Activated naive CD4-positive, alpha-beta T cell treated with anti-CD3 and anti-CD28 coated beads for 36 hours (primary cell): ENCODE data around the gene HK2. TPM values are rescaled to one million over a fixed set of nuclear protein-coding genes. Genes with fewer than 3 reads are reported as not detected.

Source experiments
- CTCF ChIA-PET: fragments of 350-600 bp; sonication (Branson Sonifier 250); formaldehyde crosslinking; loops from one replicate; lab custom pipeline; 2021; ENCODE audit warnings: antibody characterized with exemption; lab: Charles Lee
- DNase-seq: peaks from one replicate; pipeline ENCODE4 v3.0.0-alpha.2; 2020
- H3K27ac Mint-ChIP-seq: one replicate; pipeline ENCODE4 v1.8.0; 2021; ENCODE audit warnings: mild to moderate bottlenecking, mixed read lengths
- H3K27me3 Mint-ChIP-seq: one replicate; pipeline ENCODE4 v1.8.0; 2021; ENCODE audit warnings: low read depth, mixed read lengths
- H3K36me3 Mint-ChIP-seq: one replicate; pipeline ENCODE4 v1.8.0; 2021; ENCODE audit warnings: low read depth, mixed read lengths
- H3K4me1 Mint-ChIP-seq: one replicate; pipeline ENCODE4 v1.8.0; 2021; ENCODE audit warnings: low read depth, mixed read lengths
- H3K4me3 Mint-ChIP-seq: one replicate; pipeline ENCODE4 v1.8.0; 2021; ENCODE audit warnings: mild to moderate bottlenecking, moderate library complexity, mixed read lengths
- H3K9me3 Mint-ChIP-seq: one replicate; pipeline ENCODE4 v1.8.0; 2021; ENCODE audit warnings: mixed read lengths
- intact Hi-C: fragments of 100-400 bp; cut with micrococcal nuclease; formaldehyde crosslinking; loops from one replicate; pipeline ENCODE4 v1.15.1; 2023
- total RNA-seq, 2 experiments: library from RNA; stranded (reverse); gene quantifications; one replicate each; pipeline ENCODE4 v1.2.3, GENCODE V29; 2021

The HK2 gene
- total RNA-seq, 2 experiments from 2014 or later: 37.9 to 38.7 TPM

DNA sequence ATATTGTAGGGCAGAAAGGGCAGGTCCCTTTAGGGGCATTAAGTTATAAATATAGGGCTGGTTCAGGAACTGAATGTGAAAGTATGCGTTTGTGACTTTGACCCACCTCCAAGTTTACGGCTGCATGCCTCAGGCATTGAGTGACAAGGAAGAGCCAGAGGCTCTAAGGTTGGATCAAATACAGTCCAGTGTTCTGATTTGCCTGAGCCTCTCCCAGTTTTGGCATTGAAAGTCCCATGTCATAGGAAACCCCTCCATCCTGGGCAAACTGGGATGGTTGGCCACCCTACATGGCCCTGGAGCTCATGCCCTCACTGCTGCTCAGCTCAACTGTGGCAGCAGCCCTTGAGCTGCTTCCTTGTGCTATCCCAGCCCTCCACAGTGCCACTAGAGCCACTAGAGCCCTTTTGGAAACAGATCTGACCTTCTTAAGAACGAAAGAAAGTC, 29.9 kb downstream of the HK2 start:
- intact Hi-C loops: no loop called here
- Mint-ChIP-seq H3K27ac (no peak overlapping the region), H3K4me1 (peaks cover 31% of the 10 kb centered on the region), H3K4me3 (no peak overlapping the region), H3K36me3 (peaks cover 31% of the 10 kb centered on the region), H3K27me3 (no peaks in the 10 kb centered on the region), H3K9me3 (no peaks in the 10 kb centered on the region)
- no peak for DNase-seq
- CTCF ChIA-PET: no interaction called here

DNA sequence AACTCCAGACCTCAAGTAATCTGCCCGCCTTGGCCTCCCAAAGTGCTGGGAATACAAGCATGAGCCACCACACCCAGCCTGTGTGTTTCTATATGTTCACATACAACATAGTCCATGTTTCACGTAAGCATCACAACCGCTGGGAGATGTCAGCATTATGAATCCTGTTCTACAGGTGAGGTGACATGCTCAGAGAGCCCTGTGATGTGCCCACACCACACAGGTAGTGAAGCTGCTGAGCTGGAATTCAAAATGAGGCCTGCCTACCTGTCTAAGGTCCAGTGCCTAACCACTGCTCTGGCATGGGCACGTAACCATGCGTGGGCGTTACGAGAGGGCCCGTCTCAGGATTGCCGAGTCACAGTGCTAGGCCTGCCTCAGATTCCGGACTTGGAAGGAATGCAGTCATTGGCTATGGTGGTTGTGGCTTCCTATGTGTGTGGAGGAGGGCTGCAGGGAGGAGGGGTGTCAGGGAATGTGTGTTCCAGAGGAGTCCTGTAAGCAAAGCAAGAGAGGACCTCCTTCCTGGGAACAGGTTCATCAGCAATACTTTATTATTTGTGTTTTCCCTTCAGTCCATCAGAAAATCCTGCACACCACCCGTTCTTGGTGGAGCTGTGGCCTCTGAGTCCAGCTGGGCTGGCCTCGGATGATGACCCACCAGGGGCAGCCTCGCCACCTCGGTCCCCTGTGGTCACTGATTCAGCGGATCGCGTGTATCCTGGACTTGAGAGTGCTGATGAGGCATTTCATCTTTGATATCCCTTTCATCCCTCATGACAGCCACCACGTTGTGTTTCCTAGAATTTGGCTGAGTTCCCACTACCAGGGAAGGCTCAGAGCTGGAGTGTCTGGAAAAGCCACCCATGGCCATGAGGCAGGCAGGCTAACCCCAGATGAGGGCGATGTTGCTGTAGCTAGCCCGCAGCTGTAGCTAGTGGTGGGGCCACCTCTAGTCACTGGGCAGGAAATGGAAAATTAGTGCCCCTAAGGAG, 31.1 kb downstream of the HK2 start:
- Mint-ChIP-seq H3K27me3 (no peaks in the 10 kb centered on the region), H3K36me3 (peaks cover 38% of the 10 kb centered on the region), H3K27ac (no peak overlapping the region), H3K9me3 (no peaks in the 10 kb centered on the region), H3K4me1 (peaks cover 31% of the 10 kb centered on the region), H3K4me3 (no peak overlapping the region)
- intact Hi-C loops: no loop called here
- DNase-seq: no peak
- CTCF ChIA-PET: interaction anchor here (1.0 kb wide), 1 partner anchor 10 kb away, joined by 3 read pairs; no protein-coding TSS in a partner anchor

DNA sequence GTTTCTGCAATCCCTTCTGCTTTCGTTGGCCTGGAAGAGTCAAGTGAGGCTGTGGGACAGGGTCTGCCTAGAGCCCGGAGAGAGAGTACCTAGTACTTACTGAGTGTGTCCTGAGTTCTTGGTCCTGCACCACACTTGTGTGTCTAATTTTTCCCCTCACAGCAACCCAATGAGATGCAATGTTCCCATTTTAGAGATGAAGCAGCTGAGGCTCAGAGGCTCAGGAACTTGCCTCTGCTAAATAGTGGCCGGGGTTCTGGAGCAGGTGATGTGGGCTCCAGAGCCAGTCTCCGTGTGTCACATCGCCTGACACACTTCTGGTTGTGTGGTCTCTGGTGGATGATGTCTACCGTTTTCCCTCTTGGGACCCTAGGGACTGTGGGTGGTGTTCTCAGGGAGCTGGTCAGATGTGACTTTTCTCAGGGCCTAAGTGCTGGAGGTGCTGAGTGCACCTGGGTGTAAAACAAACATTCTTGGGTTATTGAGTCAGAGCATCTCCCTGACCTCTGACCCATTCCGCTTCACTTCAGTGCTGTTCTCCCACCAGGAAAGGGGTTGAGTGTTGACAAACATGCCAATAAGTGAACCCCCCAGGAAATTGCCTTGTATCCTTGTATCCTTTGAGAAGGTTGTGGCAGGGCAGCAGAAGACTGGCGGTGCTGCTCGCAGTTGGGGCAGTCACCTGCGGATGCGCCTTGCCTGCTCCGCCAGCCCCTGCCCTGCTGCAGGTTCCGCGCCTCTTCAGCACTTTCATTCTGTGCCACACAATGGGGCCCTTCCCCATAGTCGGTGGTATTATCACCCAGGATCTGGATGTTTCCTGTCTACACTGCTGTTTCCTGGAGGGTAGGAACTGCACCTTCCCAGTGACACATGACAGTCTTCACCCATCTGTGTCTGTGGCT, 32.1 kb downstream of the HK2 start:
- H3K4me3 Mint-ChIP-seq: no peak overlapping the region
- peaks cover 29% of the 10 kb centered on the region for H3K4me1 Mint-ChIP-seq
- H3K9me3 Mint-ChIP-seq: no peaks in the 10 kb centered on the region
- no peaks in the 10 kb centered on the region for H3K27me3 Mint-ChIP-seq
- DNase-seq: no peak
- CTCF ChIA-PET: interaction anchor here (1.0 kb wide), 1 partner anchor 9 kb away, joined by 3 read pairs; no protein-coding TSS in a partner anchor
- intact Hi-C loops: no loop called here
- H3K27ac Mint-ChIP-seq: no peak overlapping the region
- peaks cover 34% of the 10 kb centered on the region for H3K36me3 Mint-ChIP-seq

DNA sequence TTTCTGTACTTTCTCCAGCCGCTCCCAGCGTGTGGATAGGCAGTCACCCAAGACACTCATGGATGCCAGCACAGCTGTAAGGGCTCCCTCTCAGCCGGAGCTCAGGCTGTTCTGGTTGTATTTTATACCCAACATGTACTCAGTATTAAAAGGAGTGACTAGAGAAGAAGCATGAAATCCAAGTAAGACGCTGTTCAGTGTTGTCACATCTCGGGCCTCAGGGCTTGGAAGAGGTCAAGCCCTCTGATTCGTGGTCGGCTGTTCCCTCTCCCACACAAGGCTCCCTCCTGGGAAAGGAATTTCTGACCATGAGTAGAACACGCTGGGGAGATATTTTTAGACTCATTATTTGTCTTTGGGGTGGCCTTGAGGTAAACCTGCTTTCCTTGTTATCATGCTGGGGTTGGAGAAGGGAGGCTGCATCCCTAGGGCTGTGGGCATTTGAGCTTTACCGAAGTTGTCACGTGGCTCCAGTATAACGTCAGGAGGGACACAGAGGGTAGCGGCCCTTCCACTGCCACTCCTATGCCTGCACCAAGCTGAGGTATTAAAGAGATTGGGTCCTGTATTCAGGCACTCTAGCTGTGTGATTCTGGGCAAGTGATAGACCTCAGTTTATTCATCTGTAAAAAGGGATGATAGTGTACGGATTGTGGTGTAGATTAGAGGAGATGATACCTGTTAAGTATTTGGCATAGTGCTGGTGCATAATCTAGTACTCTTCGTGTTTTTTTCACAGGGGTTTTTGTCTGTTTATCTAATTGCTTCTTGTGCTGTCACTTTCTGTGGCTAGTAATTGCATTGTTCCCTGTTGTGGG, 34.1 kb downstream of the HK2 start:
- H3K9me3 Mint-ChIP-seq: no peaks in the 10 kb centered on the region
- H3K27me3 Mint-ChIP-seq: no peaks in the 10 kb centered on the region
- H3K36me3 Mint-ChIP-seq: peaks cover 36% of the 10 kb centered on the region
- H3K4me3 Mint-ChIP-seq: no peak overlapping the region
- DNase-seq: no peak
- H3K27ac Mint-ChIP-seq: no peak overlapping the region
- intact Hi-C loops: no loop called here
- H3K4me1 Mint-ChIP-seq: peaks cover 14% of the 10 kb centered on the region
- CTCF ChIA-PET: interaction anchor here (1.2 kb wide), 1 partner anchor 154 kb away, joined by 5 read pairs; no protein-coding TSS in a partner anchor

DNA sequence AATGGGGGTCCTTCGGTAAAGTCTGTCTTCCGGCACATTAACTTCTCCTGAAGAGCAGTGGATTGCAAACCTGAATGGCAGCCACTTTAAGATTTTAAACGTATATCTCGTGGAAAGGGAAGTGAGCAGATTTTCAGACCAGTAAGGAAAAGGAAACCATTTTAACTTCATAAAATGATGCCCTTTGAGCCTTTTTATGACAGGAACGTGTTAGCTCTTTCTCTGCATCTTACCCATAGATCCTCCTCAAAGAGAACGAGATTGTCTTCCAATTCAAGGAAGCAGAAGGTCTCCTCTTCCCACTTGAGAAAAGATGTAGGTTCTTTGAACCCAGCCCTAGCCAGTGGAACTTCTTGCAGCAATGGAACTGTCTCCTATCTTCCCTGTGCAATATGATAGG, 35.6 kb downstream of the HK2 start:
- intact Hi-C loops: no loop called here
- H3K4me1 Mint-ChIP-seq: peaks cover 13% of the 10 kb centered on the region
- no peak overlapping the region for H3K27ac Mint-ChIP-seq
- DNase-seq: no peak
- CTCF ChIA-PET: interaction anchor here (0.7 kb wide), 1 partner anchor 57 kb away, joined by 4 read pairs; no protein-coding TSS in a partner anchor
- H3K36me3 Mint-ChIP-seq: peaks cover 44% of the 10 kb centered on the region
- H3K9me3 Mint-ChIP-seq: no peaks in the 10 kb centered on the region
- H3K4me3 Mint-ChIP-seq: no peak overlapping the region
- no peaks in the 10 kb centered on the region for H3K27me3 Mint-ChIP-seq

DNA sequence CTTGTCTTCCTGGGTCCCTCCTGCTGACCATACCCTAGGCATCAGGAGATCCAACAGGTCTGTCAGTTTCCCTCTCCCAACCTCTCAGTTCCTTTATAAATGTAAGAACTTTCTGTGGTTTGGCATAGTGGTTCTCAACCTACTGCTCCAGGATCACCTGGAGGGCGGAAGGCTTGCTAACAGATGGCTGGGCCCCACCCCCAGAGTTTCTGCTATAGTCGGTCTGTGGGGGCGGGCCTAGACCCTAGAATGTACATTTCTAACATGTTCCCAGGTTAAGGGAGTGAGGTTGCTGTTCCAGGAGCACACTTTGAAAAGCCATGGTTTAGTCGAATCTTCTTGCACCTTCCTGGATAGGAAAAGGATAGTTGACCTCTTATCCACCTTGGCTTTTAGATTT, 37.0 kb downstream of the HK2 start:
- intact Hi-C loops: no loop called here
- H3K36me3 Mint-ChIP-seq: peaks cover 44% of the 10 kb centered on the region
- CTCF ChIA-PET: no interaction called here

DNA sequence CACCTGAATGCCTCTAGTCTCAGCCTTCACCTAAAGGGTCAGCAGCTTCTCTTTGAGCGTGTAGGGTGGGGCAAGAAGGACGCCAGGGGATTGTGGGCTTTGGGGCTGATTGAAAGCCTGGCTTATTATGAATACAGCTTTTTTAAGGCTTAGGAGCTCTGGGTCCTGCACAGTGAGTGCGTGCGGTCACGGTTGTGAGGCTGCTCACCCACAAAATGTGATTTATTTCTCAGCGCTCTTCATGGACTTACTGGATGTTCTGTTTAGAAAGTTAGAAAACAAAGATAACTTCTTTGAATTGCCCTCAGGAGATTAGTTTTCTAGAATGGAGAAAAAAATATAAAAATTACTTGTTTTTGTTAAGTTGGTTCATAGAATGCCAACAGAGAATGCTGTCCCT, 37.5 kb downstream of the HK2 start:
- no peak overlapping the region for H3K4me3 Mint-ChIP-seq
- peaks cover 4% of the 10 kb centered on the region for H3K4me1 Mint-ChIP-seq
- no peaks in the 10 kb centered on the region for H3K9me3 Mint-ChIP-seq
- intact Hi-C loops: no loop called here
- H3K27me3 Mint-ChIP-seq: no peaks in the 10 kb centered on the region
- peaks cover 47% of the 10 kb centered on the region for H3K36me3 Mint-ChIP-seq
- H3K27ac Mint-ChIP-seq: no peak overlapping the region
- no peak for DNase-seq
- CTCF ChIA-PET: no interaction called here

More for the DNA sequence above, 37.0 kb downstream of the HK2 start:
- H3K27ac Mint-ChIP-seq: no peak overlapping the region
- H3K9me3 Mint-ChIP-seq: no peaks in the 10 kb centered on the region
- H3K4me3 Mint-ChIP-seq: no peak overlapping the region
- no peaks in the 10 kb centered on the region for H3K27me3 Mint-ChIP-seq
- peaks cover 8% of the 10 kb centered on the region for H3K4me1 Mint-ChIP-seq
- DNase-seq: no peak

DNA sequence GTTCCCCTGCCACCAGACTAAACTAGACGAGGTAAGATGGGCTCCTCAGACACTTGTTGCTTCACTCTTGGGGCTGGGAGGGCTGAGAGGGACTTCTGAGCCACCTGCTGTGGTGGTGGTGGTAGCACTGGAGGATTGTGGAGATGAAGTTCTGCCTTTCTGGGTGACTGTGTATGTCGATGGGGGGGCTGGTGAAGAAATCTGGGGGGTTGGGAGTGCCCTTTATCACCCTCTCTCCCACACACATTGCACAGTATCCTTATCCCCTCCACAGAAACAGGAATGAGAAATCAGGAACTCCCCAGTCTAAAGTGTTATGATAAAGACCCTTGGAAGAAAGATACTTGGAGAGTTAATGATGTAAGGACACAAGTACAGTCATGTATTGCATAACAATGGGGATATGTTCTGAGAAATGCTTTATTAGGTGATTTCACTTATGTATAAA, 38.5 kb downstream of the HK2 start:
- no peak overlapping the region for H3K27ac Mint-ChIP-seq
- H3K4me1 Mint-ChIP-seq: no peaks in the 10 kb centered on the region
- peaks cover 40% of the 10 kb centered on the region for H3K36me3 Mint-ChIP-seq
- CTCF ChIA-PET: interaction anchor here (0.6 to 0.9 kb wide), 2 partner anchors 36 to 84 kb away, joined by 3 to 4 read pairs; no protein-coding TSS in a partner anchor
- no peaks in the 10 kb centered on the region for H3K9me3 Mint-ChIP-seq
- intact Hi-C loops: no loop called here
- no peak for DNase-seq
- no peak overlapping the region for H3K4me3 Mint-ChIP-seq
- H3K27me3 Mint-ChIP-seq: no peaks in the 10 kb centered on the region

DNA sequence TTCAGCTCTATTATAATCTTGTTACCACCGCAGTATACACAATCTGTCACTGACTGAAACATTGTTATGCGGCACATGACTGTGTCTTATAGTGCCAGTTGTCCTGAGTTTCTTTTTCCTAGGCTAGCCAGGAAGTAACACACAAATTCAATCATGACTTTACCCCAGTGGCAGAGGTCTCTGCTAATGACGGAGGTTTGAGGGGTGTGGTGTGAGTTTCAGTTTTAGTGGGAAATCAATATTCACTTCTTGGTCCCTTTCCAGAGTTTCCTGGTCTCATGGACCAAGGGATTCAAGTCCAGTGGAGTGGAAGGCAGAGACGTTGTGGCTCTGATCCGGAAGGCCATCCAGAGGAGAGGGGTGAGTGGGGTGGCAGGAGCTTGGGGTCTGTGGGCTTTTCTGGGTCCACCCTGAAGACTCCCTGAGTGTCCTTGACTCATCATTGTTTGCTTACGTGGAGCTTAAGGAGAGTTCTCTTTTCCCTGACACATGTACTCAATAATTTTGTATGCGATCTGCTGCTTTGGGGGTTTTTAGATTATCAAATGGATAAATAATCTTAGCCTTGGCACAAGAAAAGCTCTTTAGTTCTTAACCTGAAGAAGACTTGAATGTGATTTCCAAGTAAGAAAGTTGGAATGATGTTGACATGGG, 39.2 kb downstream of the HK2 start:
- no peaks in the 10 kb centered on the region for H3K4me1 Mint-ChIP-seq

DNA sequence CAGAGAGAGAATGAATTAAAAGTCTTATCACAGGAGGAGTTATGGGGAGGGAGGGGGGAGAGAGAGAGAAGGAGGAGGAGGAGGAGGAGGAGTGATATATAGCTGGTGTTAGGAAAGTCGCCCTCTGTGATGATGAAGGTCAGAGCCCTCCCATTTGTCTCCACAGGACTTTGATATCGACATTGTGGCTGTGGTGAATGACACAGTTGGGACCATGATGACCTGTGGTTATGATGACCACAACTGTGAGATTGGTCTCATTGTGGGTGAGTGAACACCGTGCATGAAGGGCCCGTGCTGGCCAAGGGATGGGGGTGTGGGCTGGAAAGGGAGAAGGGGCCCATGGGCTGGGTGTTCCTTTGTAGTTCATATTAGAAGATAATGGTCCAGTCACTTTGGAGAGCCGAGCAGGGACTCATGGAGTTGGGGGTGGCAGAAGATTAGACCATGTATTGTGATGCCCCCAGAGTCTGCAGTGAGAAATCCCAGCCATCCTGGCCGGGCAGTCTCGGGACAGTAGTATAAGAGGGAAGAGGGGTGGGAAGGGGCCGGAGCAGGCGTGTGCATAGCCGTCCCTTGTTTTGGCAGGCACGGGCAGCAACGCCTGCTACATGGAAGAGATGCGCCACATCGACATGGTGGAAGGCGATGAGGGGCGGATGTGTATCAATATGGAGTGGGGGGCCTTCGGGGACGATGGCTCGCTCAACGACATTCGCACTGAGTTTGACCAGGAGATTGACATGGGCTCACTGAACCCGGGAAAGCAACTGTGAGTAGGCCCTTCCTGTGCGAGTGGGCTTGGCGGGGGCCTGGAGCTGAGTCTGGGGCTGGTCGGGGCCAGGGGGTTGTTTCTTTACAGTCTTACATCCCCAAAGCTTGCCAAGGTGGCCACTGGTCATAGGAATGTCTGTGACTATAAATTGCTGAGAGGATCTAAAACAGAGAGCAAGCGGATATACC, 40.0 kb downstream of the HK2 start:
- no peak for DNase-seq
- H3K36me3 Mint-ChIP-seq: peaks cover 37% of the 10 kb centered on the region

More for the DNA sequence above, 39.2 kb downstream of the HK2 start:
- DNase-seq: no peak
- no peak overlapping the region for H3K4me3 Mint-ChIP-seq
- H3K27ac Mint-ChIP-seq: no peak overlapping the region
- H3K9me3 Mint-ChIP-seq: no peaks in the 10 kb centered on the region
- intact Hi-C loops: no loop called here
- peaks cover 40% of the 10 kb centered on the region for H3K36me3 Mint-ChIP-seq
- H3K27me3 Mint-ChIP-seq: no peaks in the 10 kb centered on the region
- CTCF ChIA-PET: interaction anchor here (0.9 kb wide), 1 partner anchor 36 kb away, joined by 3 read pairs; no protein-coding TSS in a partner anchor

More for the DNA sequence above, 40.0 kb downstream of the HK2 start:
- Mint-ChIP-seq H3K4me3 (no peak overlapping the region), H3K9me3 (no peaks in the 10 kb centered on the region), H3K4me1 (no peaks in the 10 kb centered on the region), H3K27ac (no peak overlapping the region), H3K27me3 (no peaks in the 10 kb centered on the region)
- intact Hi-C loops: no loop called here
- CTCF ChIA-PET: interaction anchor here (1.0 to 3.7 kb wide), 4 partner anchors 18 to 161 kb away, joined by 4 to 37 read pairs (median 22); partner anchors contain the start of gene HK2
